ENCODE data around the gene HCFC1R1.
"Not testable (repeated sequence)": the region's sequence is repeated elsewhere in the genome, so short reads cannot be mapped to it uniquely, and the experiment has no call there.

DNA sequence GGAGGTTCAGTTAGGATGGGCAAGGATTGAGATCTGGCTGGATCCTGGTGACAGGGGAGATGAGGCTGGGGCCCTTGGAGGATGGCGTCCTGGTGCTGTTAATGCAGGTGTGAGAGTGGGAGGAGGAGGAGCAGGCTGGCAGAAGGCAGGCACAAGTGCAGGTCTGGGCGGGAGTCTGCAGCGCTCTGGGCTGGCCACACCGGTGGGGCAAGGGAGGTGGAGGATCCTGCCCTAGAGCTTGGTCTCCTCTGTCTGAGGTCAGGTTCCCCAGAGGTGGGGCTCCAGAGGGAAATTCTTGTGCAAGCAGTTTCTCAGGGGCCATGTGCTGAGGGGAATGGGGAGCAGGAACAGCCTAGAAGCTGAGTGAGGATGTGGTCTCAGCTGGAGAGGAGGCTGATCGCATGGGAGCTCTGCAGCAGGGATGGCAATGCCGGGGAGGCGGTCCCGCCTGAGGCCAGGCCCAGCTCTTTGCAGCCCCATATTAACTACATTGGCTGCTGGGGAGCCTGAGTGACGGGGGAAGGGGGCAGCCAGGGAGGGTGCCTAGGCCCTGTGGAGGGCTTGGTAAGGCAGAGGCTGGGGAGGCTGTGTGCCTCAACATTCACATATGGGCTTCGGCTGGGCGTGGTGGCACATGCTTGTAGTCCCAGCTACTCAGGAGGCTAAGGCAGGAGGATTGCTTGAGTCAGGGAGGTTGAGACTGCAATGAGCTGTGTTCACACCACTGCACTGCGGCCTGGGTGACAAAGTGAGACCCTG lies 29.0 kb upstream of the HCFC1R1 start:
- TF ChIP-seq, protein P1, sequence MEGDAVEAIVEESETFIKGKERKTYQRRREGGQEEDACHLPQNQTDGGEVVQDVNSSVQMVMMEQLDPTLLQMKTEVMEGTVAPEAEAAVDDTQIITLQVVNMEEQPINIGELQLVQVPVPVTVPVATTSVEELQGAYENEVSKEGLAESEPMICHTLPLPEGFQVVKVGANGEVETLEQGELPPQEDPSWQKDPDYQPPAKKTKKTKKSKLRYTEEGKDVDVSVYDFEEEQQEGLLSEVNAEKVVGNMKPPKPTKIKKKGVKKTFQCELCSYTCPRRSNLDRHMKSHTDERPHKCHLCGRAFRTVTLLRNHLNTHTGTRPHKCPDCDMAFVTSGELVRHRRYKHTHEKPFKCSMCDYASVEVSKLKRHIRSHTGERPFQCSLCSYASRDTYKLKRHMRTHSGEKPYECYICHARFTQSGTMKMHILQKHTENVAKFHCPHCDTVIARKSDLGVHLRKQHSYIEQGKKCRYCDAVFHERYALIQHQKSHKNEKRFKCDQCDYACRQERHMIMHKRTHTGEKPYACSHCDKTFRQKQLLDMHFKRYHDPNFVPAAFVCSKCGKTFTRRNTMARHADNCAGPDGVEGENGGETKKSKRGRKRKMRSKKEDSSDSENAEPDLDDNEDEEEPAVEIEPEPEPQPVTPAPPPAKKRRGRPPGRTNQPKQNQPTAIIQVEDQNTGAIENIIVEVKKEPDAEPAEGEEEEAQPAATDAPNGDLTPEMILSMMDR (IDR thresholded peaks at IDR 0.05) = not testable (repeated sequence)
- not testable (repeated sequence) for TF ChIP-seq POLR2AphosphoS5 (IDR thresholded peaks at IDR 0.05; ENCODE audit: low read depth, low read length); FOXJ3 (CRISPR knock-in tag; IDR thresholded peaks at IDR 0.05)
